Pancreas (tissue), 10 donors: ENCODE results near the gene CXCR2. TPM values are rescaled to one million over a fixed set of nuclear protein-coding genes. Genes with fewer than 3 reads are reported as not detected.
A peak's percentile ranks its signal among the peaks of the same experiment; 100 is the strongest.

ENCODE experiments used
- ATAC-seq, 4 donors: fragments of 200-7000 bp; cut with Tn5 transposase; one replicate each; pipeline versions ENCODE4 v1.8.0 to v1.9.1; 2020; ENCODE audit warnings: mild to moderate bottlenecking in 4 of 4, moderate library complexity in 4 of 4
- DNase-seq, 6 donors: peaks; one replicate each; pipeline ENCODE4 v3.0.0-alpha.2; 2020
- FAIRE-seq: peaks from 2 replicates; lab custom pipeline; 2012; peaks lifted over from hg19 to GRCh38; lab: Jason Lieb, UNC
- H3K27ac ChIP-seq, 4 donors: fragments of 200-600 bp; sonication (generic); 1 replicate in 3 of 4; 2 replicates in 1 of 4; pipeline versions ENCODE4 v1.5.0 to v1.8.0; 2020
- H3K27me3 ChIP-seq, 4 donors: fragments of 200-600 bp; one replicate each; pipeline ENCODE4 v1.8.0; 2021
- H3K36me3 ChIP-seq, 3 donors: fragments of 200-600 bp; sonication (generic) in 1 of 3; one replicate each; pipeline versions ENCODE4 v1.5.0 to v1.8.0; 2020 to 2021
- H3K4me1 ChIP-seq, 3 donors: fragments of 200-600 bp; one replicate each; pipeline ENCODE4 v1.8.0; 2021
- H3K4me3 ChIP-seq, 4 donors: fragments of 200-600 bp; sonication (generic) in 2 of 4; one replicate each; pipeline versions ENCODE4 v1.5.0 to v1.8.0; 2020 to 2021
- H3K9me3 ChIP-seq, 4 donors: fragments of 200-600 bp; one replicate each; pipeline ENCODE4 v1.8.0; 2021
- WGBS, 2 donors: extraction: QIAGEN DNeasy Blood & Tissue Kit; methylation state at CpG; one replicate each; pipeline ENCODE4 v1.1.7; 2013; 5-methylcytosine and 5-hydroxymethylcytosine counted together
- intact Hi-C, 3 donors: fragments of 100-400 bp; cut with DNase I; formaldehyde crosslinking; loops; one replicate each; pipeline versions ENCODE4 v1.11.1 to v1.14.2; 2022
- polyA plus RNA-seq, 2 donors: library from polyadenylated mRNA; stranded (reverse); fragments of 200-250 nt; gene quantifications; one replicate each; pipeline ENCODE4 v1.2.3, GENCODE V29; 2013
- total RNA-seq, 6 donors: library from RNA; stranded (reverse); fragmentation: NEBNext Ultra II Directional in 4 of 6; extraction: Animal tissue kit (Norgen Biotek cat#: 25700) in 4 of 6; gene quantifications; one replicate each; pipeline versions ENCODE4 v1.2.1 to v1.2.4, GENCODE V29; 2021 to 2023
- TF ChIP-seq, protein P1 (sequence below), 4 donors: fragments of 200-600 bp; sonication (generic) in 3 of 4; IDR thresholded peaks; one replicate each; pipeline versions ENCODE4 v1.5.0 to v1.8.0; 2021; ENCODE audit warnings: antibody characterized with exemption in 4 of 4
- donor health status: healthy with polysubstance abuse.
- donor health status: DM: no; HTN: no; CAD: no; lungs with moderate emphysema.
- donor health status: DM: no; HTN: no; CAD: no.
- donor health status: control.
- donor health status: control.
- donor health status: Bipolar disorder and iron deficiency.
- donor health status: DM: yes; HTN: yes; CAD: no.
- donor health status: DM: no; HTN: no; CAD: no.
- donor health status: DM: no; HTN: no; CAD: no.
- donor health status: DM: yes; HTN: yes; CAD: no.

CXCR2 gene
- total and polyA plus RNA-seq, 8 donors, result 0.07 to 1.5 (median 0.90) TPM; not detected in 3

DNA sequence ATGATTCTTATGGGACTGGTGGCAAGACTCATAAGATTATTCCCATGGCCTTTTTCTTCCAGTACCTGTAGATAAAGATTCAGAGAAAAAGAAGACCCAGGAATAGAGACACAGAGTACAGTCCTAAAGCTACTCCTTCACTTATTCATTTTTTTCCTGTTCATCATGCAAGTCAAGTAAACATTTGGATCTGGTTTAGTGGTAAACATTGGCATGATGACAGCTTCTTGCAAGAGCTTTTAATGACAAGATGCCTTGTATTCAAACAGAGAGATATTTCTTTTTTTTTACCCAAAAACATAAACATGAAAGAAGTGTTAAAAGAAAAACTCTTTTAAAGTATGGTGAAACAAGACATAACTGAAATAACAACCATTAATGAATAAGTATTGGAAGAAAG is 20.2 kb downstream of the CXCR2 start:
- H3K4me3 ChIP-seq, result no peak overlapping the region
- intact Hi-C loops, result no loop called here
- no peaks in the 10 kb centered on the region for H3K27me3 ChIP-seq
- TF ChIP-seq, protein P1, sequence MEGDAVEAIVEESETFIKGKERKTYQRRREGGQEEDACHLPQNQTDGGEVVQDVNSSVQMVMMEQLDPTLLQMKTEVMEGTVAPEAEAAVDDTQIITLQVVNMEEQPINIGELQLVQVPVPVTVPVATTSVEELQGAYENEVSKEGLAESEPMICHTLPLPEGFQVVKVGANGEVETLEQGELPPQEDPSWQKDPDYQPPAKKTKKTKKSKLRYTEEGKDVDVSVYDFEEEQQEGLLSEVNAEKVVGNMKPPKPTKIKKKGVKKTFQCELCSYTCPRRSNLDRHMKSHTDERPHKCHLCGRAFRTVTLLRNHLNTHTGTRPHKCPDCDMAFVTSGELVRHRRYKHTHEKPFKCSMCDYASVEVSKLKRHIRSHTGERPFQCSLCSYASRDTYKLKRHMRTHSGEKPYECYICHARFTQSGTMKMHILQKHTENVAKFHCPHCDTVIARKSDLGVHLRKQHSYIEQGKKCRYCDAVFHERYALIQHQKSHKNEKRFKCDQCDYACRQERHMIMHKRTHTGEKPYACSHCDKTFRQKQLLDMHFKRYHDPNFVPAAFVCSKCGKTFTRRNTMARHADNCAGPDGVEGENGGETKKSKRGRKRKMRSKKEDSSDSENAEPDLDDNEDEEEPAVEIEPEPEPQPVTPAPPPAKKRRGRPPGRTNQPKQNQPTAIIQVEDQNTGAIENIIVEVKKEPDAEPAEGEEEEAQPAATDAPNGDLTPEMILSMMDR (IDR thresholded peaks at IDR 0.05), result no peak
- DNase-seq (no peak), FAIRE-seq (no peak), ATAC-seq (no peak)
- H3K27ac ChIP-seq, result no peak overlapping the region
- H3K4me1 ChIP-seq, result no peaks in the 10 kb centered on the region
- no peaks in the 10 kb centered on the region for H3K36me3 ChIP-seq
- H3K9me3 ChIP-seq, result no peaks in the 10 kb centered on the region

DNA sequence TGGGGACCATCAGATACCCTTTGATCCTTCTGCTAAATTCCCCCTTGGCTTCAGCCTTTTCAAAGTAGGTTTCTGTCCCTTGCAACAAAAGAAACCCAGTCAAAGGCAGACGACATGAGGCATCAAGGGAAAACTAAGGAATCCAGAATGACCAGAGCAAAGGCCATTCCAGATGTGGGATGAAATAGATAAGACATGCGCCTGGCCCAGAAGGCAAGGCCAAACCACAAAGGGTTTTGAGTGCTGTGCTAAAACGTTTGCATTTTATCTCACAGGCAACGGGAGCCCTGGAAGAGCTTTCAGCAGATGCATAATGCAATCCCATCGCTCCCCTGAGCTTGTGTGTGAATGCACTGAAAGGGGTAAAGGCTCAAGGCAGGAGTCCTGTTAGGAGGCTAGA is 23.3 kb downstream of the CXCR2 start:
- no peak for DNase-seq

DNA sequence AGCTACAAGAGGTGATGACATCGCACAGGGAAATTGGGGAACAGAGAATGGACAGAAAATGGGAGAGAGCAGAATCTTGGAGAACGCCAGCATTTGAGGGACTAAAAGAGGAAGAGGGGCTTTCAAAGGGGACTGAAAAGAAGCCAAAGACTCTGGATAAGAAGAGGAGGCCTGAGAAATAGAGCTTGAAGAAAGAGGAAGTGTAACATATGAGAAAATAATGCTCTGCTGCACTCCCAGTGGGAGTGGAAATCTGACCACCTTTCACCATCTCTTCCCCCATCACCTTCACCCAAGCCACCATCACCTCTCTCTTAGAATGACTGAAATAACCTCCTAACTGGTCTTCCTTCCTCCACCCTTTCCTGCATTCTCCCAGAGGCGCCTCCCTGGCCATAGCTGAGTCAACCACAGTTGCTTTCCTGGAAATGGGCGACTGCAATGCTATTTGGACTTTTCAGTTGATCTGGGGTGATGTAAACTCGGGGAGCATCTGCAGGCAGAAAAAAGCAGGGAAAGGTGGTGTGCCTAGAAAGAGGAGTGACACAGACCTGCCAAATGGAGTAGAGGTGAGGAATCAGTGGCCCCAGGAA is 24.1 kb downstream of the CXCR2 start:
- DNase-seq, result no peak
- Histone ChIP-seq H3K27me3 (no peaks in the 10 kb centered on the region), H3K4me1 (no peaks in the 10 kb centered on the region), H3K27ac (no peak overlapping the region), H3K9me3 (no peaks in the 10 kb centered on the region), H3K4me3 (no peak overlapping the region), H3K36me3 (no peaks in the 10 kb centered on the region)
- WGBS, 2 donors, result 68 to 69% methylated on average over 5 of the region's 5 CpGs
- no peak for FAIRE-seq
- TF ChIP-seq, protein P1 (IDR thresholded peaks at IDR 0.05), result no peak
- ATAC-seq, result no peak
- intact Hi-C loops, result no loop called here

More for the DNA sequence above, 23.3 kb downstream of the CXCR2 start:
- intact Hi-C loops, result no loop called here
- ATAC-seq (no peak), FAIRE-seq (no peak)
- TF ChIP-seq, protein P1 (IDR thresholded peaks at IDR 0.05), result no peak
- no peaks in the 10 kb centered on the region for H3K9me3 ChIP-seq
- H3K4me1 ChIP-seq, result no peaks in the 10 kb centered on the region
- H3K27me3 ChIP-seq, result no peaks in the 10 kb centered on the region
- H3K4me3 ChIP-seq, result no peak overlapping the region
- no peak overlapping the region for H3K27ac ChIP-seq
- 51 to 53% methylated on average over 5 of the region's 5 CpGs for whole genome bisulfite sequencing, 2 donors
- no peaks in the 10 kb centered on the region for H3K36me3 ChIP-seq

DNA sequence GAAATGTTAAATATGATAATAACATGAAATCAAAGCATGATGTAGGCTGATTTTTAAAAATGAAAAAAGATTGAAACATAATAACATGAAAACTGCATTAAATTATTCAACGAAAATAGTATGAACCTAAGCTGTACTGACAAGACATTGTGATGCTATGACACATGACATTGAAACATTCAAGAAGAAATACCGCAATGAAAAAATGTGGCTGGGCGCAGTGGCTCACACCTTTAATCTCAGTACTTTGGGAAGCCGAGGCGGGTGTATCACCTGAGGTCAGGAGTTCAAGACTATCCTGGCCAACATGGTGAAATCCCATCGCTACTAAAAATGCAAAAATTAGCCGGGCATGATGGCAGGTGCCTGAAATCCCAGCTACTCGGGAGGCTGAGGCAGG is 26.3 kb downstream of the CXCR2 start:
- Histone ChIP-seq H3K36me3 (no peaks in the 10 kb centered on the region), H3K27me3 (no peaks in the 10 kb centered on the region), H3K4me1 (no peaks in the 10 kb centered on the region), H3K27ac (no peak overlapping the region), H3K4me3 (no peak overlapping the region), H3K9me3 (no peaks in the 10 kb centered on the region)
- ATAC-seq (no peak), DNase-seq (no peak), FAIRE-seq (no peak)
- TF ChIP-seq, protein P1 (IDR thresholded peaks at IDR 0.05), result no peak
- 88 to 92% methylated on average over 8 of the region's 8 CpGs for WGBS, 2 donors
- intact Hi-C loops, result no loop called here

DNA sequence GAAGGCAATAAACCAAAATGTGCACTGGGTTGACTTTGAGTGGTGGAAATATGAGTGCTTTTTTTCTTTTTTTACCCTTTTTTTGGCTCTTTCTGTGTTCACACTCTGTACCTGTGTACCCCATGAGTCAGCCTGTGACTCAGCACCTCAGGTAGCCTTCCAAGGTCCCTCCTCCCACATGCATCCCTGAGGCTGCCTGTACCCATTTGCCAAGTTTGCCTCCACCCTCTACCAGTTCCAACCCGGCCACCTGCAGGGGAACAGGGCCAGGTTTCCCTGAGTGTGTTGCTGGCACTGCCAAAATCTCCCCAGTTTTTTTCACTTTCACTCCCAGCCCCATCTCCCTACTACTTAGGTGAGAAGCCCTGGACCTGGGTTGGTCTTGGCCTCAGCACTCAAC is 26.9 kb downstream of the CXCR2 start:
- H3K4me3 ChIP-seq, result no peak overlapping the region
- no peaks in the 10 kb centered on the region for H3K4me1 ChIP-seq
- FAIRE-seq (no peak), DNase-seq (peak in 4 of 6 donors; percentile 18 to 78 (median 31)), ATAC-seq (peak; percentile 75 to 78 (median 76))
- WGBS, 2 donors, result 5 to 17% methylated on average over 1 of the region's 1 CpG
- no peaks in the 10 kb centered on the region for H3K9me3 ChIP-seq
- no peaks in the 10 kb centered on the region for H3K36me3 ChIP-seq
- no peaks in the 10 kb centered on the region for H3K27me3 ChIP-seq
- intact Hi-C loops, result no loop called here
- H3K27ac ChIP-seq, result no peak overlapping the region
- TF ChIP-seq, protein P1 (IDR thresholded peaks at IDR 0.05), result no peak
